HepG2 (cell line): ENCODE data around the gene PFDN2. TPM values are rescaled to one million over a fixed set of nuclear protein-coding genes. Genes with fewer than 3 reads are reported as not detected.
A peak's percentile ranks its signal among the peaks of the same experiment; 100 is the strongest.

Experiments used
- BCL6 ChIP-seq: IDR thresholded peaks from 2 replicates; pipeline ENCODE4 v1.6.1; 2016; ENCODE audit warnings: missing genetic modification reagents, missing compliant biosample characterization
- CCDC6 ChIP-seq: sonication (generic); formaldehyde crosslinking; IDR thresholded peaks from 2 replicates; pipeline ENCODE4 v1.8.1; 2022; ENCODE audit warnings: mild to moderate bottlenecking, missing genetic modification reagents, moderate library complexity
- HOXA3 ChIP-seq: sonication (generic); formaldehyde crosslinking; IDR thresholded peaks from 2 replicates; pipeline ENCODE4 v1.5.0; 2020; ENCODE audit warnings: missing genetic modification reagents
- NR3C1 ChIP-seq: sonication (generic); formaldehyde crosslinking; IDR thresholded peaks from 2 replicates; pipeline ENCODE4 v1.4.0; 2020; ENCODE audit warnings: missing genetic modification reagents
- PHF20 ChIP-seq: sonication (generic); formaldehyde crosslinking; IDR thresholded peaks from 2 replicates; pipeline ENCODE4 v1.5.0; 2020; ENCODE audit warnings: mild to moderate bottlenecking, missing genetic modification reagents
- RBFOX2 ChIP-seq: fragments of 200-400 bp; formaldehyde crosslinking; IDR thresholded peaks from 2 replicates; pipeline ENCODE4 v1.6.1; 2017; ENCODE audit warnings: low read depth, mild to moderate bottlenecking, low read length
- RFX1 ChIP-seq: fragments of 450-650 bp; IDR thresholded peaks from 2 replicates; pipeline ENCODE4 v1.6.1; 2017
- XBP1 ChIP-seq: sonication (generic); formaldehyde crosslinking; IDR thresholded peaks from 2 replicates; pipeline ENCODE4 v1.5.0; 2020; ENCODE audit warnings: missing genetic modification reagents
- ZBTB20 ChIP-seq: sonication (generic); formaldehyde crosslinking; IDR thresholded peaks from 2 replicates; pipeline ENCODE4 v1.8.1; 2023; ENCODE audit warnings: missing genetic modification reagents, low read depth, mild to moderate bottlenecking, borderline replicate concordance
- ZFP90 ChIP-seq: sonication (generic); formaldehyde crosslinking; IDR thresholded peaks from 2 replicates; pipeline ENCODE4 v1.8.0; 2022; ENCODE audit warnings: missing genetic modification reagents, mild to moderate bottlenecking, inconsistent platforms, borderline replicate concordance
- ZMAT3 ChIP-seq: sonication (generic); formaldehyde crosslinking; conservative IDR thresholded peaks from 2 replicates; pipeline ENCODE4 v1.7.0; 2021; ENCODE audit warnings: missing genetic modification reagents
- ZNF124 ChIP-seq: sonication (generic); formaldehyde crosslinking; IDR thresholded peaks from 2 replicates; pipeline ENCODE4 v1.4.0; 2020; ENCODE audit warnings: missing genetic modification reagents
- ZNF367 ChIP-seq: sonication (generic); formaldehyde crosslinking; IDR thresholded peaks from 2 replicates; pipeline ENCODE4 v1.4.0; 2020; ENCODE audit warnings: missing genetic modification reagents, borderline replicate concordance
- ZNF644 ChIP-seq: IDR thresholded peaks from 2 replicates; pipeline ENCODE4 v1.6.1; 2016; ENCODE audit warnings: low read depth
- ZNF747 ChIP-seq: sonication (generic); formaldehyde crosslinking; IDR thresholded peaks from 2 replicates; pipeline ENCODE4 v1.8.1; 2023; ENCODE audit warnings: missing genetic modification reagents, mild to moderate bottlenecking, borderline replicate concordance
- ZNF772 ChIP-seq: sonication (generic); formaldehyde crosslinking; IDR thresholded peaks from 2 replicates; pipeline ENCODE4 v1.5.0; 2020; ENCODE audit warnings: mild to moderate bottlenecking, missing genetic modification reagents
- ZNF781 ChIP-seq: sonication (generic); formaldehyde crosslinking; IDR thresholded peaks from 2 replicates; pipeline ENCODE4 v1.5.1; 2020; ENCODE audit warnings: borderline replicate concordance, mild to moderate bottlenecking, missing genetic modification reagents; ENCODE audit errors: not compliant biosample characterization
- ZNF878 ChIP-seq: sonication (generic); formaldehyde crosslinking; IDR thresholded peaks from 2 replicates; pipeline ENCODE4 v1.8.1; 2023; ENCODE audit warnings: mild to moderate bottlenecking, missing genetic modification reagents, moderate library complexity
- polyA plus RNA-seq, 8 experiments: library from polyadenylated mRNA; depleted of rRNA in 3 of 8; stranded (reverse) in 7 of 8; unstranded in 1 of 8; fragments of >200 nt; fragmentation: Illumina TruSeq in 4 of 8; extraction: Trizol in 4 of 8; gene quantifications; 2 replicates each; pipeline versions ENCODE4 v1.2.1 to v1.2.3, GENCODE V29; 2011 to 2016; ENCODE audit warnings: low read depth in 4 of 8, missing spikeins in 1 of 8, mixed read lengths in 1 of 8; ENCODE audit not compliant: insufficient read depth in 1 of 8
- total RNA-seq, 5 experiments: library from RNA; depleted of rRNA; stranded (reverse); fragments of >200 nt; fragmentation: Illumina TruSeq; extraction: Trizol; gene quantifications; 2 replicates each; pipeline ENCODE4 v1.2.3, GENCODE V29; 2016; ENCODE audit warnings: low read depth in 1 of 5
- TF ChIP-seq, protein P1 (sequence below): sonication (generic); formaldehyde crosslinking; IDR thresholded peaks from 2 replicates; pipeline ENCODE4 v1.8.0; 2023; ENCODE audit warnings: mild to moderate bottlenecking, missing genetic modification reagents
- TF ChIP-seq, protein P2 (sequence below): sonication (generic); formaldehyde crosslinking; conservative IDR thresholded peaks from 2 replicates; pipeline ENCODE4 v1.8.0; 2022; ENCODE audit warnings: missing genetic modification reagents
- TF ChIP-seq, protein P3 (sequence below): sonication (generic); formaldehyde crosslinking; IDR thresholded peaks from 2 replicates; pipeline ENCODE4 v1.5.1; 2020; ENCODE audit warnings: mild to moderate bottlenecking, missing genetic modification reagents, moderate library complexity
- TF ChIP-seq, protein P4 (sequence below): sonication (generic); formaldehyde crosslinking; IDR thresholded peaks from 2 replicates; pipeline ENCODE4 v1.5.1; 2020; ENCODE audit warnings: missing genetic modification reagents, mild to moderate bottlenecking, borderline replicate concordance
- TF ChIP-seq, protein P5 (sequence below): sonication (generic); formaldehyde crosslinking; IDR thresholded peaks from 2 replicates; pipeline ENCODE4 v1.5.0; 2020; ENCODE audit warnings: mild to moderate bottlenecking, missing genetic modification reagents

Gene PFDN2
- total and polyA plus RNA-seq, 2 of the 13 experiments (the other 11 are each of a cell fraction or from before 2014, with no cell fraction given): 62.6 to 63.6 TPM

DNA sequence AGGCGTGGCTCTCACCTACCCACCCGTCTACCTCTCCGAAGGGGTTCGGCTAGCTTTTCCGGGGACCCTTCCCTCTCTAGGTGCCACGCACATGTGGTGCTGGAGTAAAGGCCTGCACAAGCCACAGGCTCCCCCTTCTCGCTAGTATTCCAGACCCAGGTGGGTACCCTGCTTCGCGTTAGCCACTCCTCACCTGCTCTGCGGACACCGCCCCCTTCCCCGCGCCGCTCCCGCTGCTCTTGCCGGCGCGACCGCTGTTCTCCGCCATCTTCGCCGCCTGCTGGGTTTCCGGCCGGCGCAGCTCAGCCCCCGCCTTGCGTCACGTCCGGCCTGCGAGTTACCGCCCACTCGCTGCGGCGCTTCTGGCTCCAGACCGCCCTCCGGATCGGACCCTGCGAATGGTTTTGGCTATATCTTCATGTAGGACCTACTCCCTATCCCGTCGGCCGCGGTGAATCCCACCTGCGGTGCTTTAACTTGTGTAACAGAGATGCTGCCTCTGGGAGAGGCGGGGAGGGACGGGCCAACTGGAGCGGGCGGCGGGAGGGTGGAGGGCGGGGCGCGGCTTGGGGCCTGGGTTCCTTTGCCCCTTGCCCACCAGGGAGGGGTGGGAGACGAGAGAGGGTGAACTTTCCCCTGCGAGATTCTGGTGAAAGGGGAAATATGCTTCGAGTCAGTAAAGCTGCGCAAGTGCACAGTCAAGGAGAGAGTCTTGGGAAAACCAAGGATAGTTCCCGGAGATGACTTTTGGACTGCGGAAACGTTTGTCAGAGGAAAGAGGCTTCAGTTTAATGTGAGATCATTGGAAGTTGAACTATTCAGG lies at the start of gene PFDN2, which contains the start of gene NIT1 (continued):
- TF ChIP-seq, protein P1, sequence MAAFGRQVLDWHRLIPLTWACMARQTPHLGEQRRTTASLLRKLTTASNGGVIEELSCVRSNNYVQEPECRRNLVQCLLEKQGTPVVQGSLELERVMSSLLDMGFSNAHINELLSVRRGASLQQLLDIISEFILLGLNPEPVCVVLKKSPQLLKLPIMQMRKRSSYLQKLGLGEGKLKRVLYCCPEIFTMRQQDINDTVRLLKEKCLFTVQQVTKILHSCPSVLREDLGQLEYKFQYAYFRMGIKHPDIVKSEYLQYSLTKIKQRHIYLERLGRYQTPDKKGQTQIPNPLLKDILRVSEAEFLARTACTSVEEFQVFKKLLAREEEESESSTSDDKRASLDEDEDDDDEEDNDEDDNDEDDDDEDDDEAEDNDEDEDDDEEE (CRISPR knock-in tag): no peak
- TF ChIP-seq BCL6 (peak; percentile 45; the same call in 1 of the 2 replicates), ZBTB20 (CRISPR knock-in tag) (peak; percentile 40; the same call in 1 of the 2 replicates), NR3C1 (no peak), ZNF781 (CRISPR knock-in tag) (no peak), ZNF772 (CRISPR knock-in tag) (peak; percentile 75; the same call in 1 of the 2 replicates), ZNF644 (no peak), ZFP90 (CRISPR knock-in tag) (peak; percentile 69; the same call in 1 of the 2 replicates), RFX1 (no peak), ZMAT3 (peak; percentile 76; the same call in 1 of the 2 replicates), PHF20 (CRISPR knock-in tag) (peak; percentile 84), ZNF367 (CRISPR knock-in tag) (0 out of 2 replicates have a peak, but pooled peaks have one; percentile 32), ZNF747 (no peak), CCDC6 (CRISPR knock-in tag) (no peak), ZNF124 (CRISPR knock-in tag) (no peak; the same call in 1 of the 2 replicates), RBFOX2 (peak; percentile 95), ZNF878 (CRISPR knock-in tag) (no peak), HOXA3 (CRISPR knock-in tag) (peak; percentile 98), XBP1 (CRISPR knock-in tag) (no peak)
- TF ChIP-seq, protein P2, sequence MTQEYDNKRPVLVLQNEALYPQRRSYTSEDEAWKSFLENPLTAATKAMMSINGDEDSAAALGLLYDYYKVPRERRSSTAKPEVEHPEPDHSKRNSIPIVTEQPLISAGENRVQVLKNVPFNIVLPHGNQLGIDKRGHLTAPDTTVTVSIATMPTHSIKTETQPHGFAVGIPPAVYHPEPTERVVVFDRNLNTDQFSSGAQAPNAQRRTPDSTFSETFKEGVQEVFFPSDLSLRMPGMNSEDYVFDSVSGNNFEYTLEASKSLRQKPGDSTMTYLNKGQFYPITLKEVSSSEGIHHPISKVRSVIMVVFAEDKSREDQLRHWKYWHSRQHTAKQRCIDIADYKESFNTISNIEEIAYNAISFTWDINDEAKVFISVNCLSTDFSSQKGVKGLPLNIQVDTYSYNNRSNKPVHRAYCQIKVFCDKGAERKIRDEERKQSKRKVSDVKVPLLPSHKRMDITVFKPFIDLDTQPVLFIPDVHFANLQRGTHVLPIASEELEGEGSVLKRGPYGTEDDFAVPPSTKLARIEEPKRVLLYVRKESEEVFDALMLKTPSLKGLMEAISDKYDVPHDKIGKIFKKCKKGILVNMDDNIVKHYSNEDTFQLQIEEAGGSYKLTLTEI (CRISPR knock-in tag): no peak
- TF ChIP-seq, protein P3, sequence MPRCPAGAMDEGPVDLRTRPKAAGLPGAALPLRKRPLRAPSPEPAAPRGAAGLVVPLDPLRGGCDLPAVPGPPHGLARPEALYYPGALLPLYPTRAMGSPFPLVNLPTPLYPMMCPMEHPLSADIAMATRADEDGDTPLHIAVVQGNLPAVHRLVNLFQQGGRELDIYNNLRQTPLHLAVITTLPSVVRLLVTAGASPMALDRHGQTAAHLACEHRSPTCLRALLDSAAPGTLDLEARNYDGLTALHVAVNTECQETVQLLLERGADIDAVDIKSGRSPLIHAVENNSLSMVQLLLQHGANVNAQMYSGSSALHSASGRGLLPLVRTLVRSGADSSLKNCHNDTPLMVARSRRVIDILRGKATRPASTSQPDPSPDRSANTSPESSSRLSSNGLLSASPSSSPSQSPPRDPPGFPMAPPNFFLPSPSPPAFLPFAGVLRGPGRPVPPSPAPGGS (CRISPR knock-in tag): no peak
- TF ChIP-seq, protein P4, sequence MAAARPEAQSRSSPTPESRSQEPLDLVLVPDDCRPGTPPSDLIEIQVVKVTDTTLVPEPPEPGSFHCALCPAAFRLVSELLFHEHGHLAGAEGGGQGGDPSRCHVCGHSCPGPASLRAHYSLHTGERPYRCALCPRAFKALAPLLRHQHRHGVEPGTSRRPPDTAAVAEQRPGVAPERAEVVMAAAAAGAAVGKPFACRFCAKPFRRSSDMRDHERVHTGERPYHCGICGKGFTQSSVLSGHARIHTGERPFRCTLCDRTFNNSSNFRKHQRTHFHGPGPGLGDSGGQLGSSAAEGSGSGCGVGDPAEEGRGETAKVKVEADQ (CRISPR knock-in tag): 0 out of 2 replicates have a peak, but pooled peaks have one; percentile 39
- TF ChIP-seq, protein P5, sequence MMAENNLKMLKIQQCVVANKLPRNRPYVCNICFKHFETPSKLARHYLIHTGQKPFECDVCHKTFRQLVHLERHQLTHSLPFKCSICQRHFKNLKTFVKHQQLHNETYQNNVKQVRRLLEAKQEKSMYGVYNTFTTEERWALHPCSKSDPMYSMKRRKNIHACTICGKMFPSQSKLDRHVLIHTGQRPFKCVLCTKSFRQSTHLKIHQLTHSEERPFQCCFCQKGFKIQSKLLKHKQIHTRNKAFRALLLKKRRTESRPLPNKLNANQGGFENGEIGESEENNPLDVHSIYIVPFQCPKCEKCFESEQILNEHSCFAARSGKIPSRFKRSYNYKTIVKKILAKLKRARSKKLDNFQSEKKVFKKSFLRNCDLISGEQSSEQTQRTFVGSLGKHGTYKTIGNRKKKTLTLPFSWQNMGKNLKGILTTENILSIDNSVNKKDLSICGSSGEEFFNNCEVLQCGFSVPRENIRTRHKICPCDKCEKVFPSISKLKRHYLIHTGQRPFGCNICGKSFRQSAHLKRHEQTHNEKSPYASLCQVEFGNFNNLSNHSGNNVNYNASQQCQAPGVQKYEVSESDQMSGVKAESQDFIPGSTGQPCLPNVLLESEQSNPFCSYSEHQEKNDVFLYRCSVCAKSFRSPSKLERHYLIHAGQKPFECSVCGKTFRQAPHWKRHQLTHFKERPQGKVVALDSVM (CRISPR knock-in tag): no peak
